HCT116 (cell line): Measurements from ENCODE around the gene HK2. TPM values are rescaled to one million over a fixed set of nuclear protein-coding genes. Genes with fewer than 3 reads are reported as not detected.

ENCODE experiments used
- ATAC-seq: fragments of 200-7000 bp; cut with Tn5 transposase; 2 replicates; pipeline ENCODE4 v1.9.1; 2020; ENCODE audit warnings: mild to moderate bottlenecking, moderate library complexity
- BruUV-seq: library from RNA; stranded (reverse); fragments of 400-500 nt; replicated peaks from 2 replicates; lab custom pipeline; 2021; lab: Mats Ljungman, UMichigan
- CTCF ChIA-PET: fragments of 300-600 bp; sonication (Branson Sonifier 250); formaldehyde crosslinking; loops from one replicate; lab custom pipeline; 2021; ENCODE audit warnings: antibody characterized with exemption; lab: Charles Lee
- POLR2A ChIA-PET: fragments of 300-600, 350-600 bp; sonication (Branson Sonifier 250); formaldehyde crosslinking; loops from one replicate; lab custom pipeline; 2021; ENCODE audit warnings: antibody characterized with exemption; lab: Charles Lee
- RAD21 ChIA-PET, 2 experiments: fragments of 300-600 bp; sonication (Branson Sonifier 250); formaldehyde crosslinking; loops; one replicate each; lab custom pipeline; 2023; ENCODE audit warnings: low total read pairs in 2 of 2; ENCODE audit not compliant: uncharacterized antibody in 2 of 2, unreplicated experiment in 2 of 2, low non-redundant PET in 1 of 2; lab: Charles Lee
- DNase-seq: peaks from one replicate; pipeline ENCODE4 v3.0.0-alpha.2; 2010; ENCODE audit warnings: low read depth, low spot score
- H2AFZ ChIP-seq: fragments of 200-600 bp; shearing (Covaris generic), sonication (generic); 2 replicates; pipeline ENCODE4 v1.6.1; 2017; ENCODE audit warnings: low read depth, mixed run types, mixed read lengths, antibody characterized with exemption, low read length; ENCODE audit not compliant: poor library complexity, severe bottlenecking
- H3K27ac ChIP-seq: 2 replicates; pipeline ENCODE4 v1.5.1; 2012; ENCODE audit warnings: low read depth, low read length
- H3K27me3 ChIP-seq: fragments of 200-600 bp; sonication (generic); 2 replicates; pipeline ENCODE4 v1.6.1; 2016; ENCODE audit warnings: mixed run types, low read length, mixed read lengths; ENCODE audit not compliant: insufficient read depth
- H3K36me3 ChIP-seq, 2 experiments: fragments of 200-500 bp in 1 of 2; fragments of 200-600 bp in 1 of 2; sonication (Bioruptor generic) in 1 of 2; sonication (generic) in 1 of 2; 2 replicates each; pipeline versions ENCODE4 v1.5.1 to v1.6.1; 2014 to 2016; ENCODE audit warnings: low read length in 2 of 2, inconsistent platforms in 1 of 2, mixed read lengths in 1 of 2, mixed run types in 1 of 2; ENCODE audit not compliant: insufficient read depth in 2 of 2, control insufficient read depth in 1 of 2
- H3K4me1 ChIP-seq, 2 experiments: fragments of 200-600 bp in 1 of 2; sonication (generic) in 1 of 2; 2 replicates each; pipeline versions ENCODE4 v1.5.1 to v1.6.1; 2012 to 2017; ENCODE audit warnings: low read length in 2 of 2, inconsistent platforms in 1 of 2, mild to moderate bottlenecking in 1 of 2, mixed read lengths in 1 of 2, mixed run types in 1 of 2, moderate library complexity in 1 of 2; ENCODE audit not compliant: insufficient read depth in 2 of 2, control insufficient read depth in 1 of 2
- H3K4me2 ChIP-seq: fragments of 200-600 bp; sonication (generic); 2 replicates; pipeline ENCODE4 v1.6.1; 2017; ENCODE audit warnings: mixed run types, low read length, mixed read lengths
- H3K4me3 ChIP-seq, 2 experiments: fragments of 200-600 bp in 1 of 2; sonication (generic) in 1 of 2; replicated peaks in 1 of 2; 2 replicates each; pipeline ENCODE4 v1.5.1; 2011 to 2016; ENCODE audit warnings: low read length in 2 of 2, control low read depth in 1 of 2, low read depth in 1 of 2, mild to moderate bottlenecking in 1 of 2, mixed read lengths in 1 of 2, mixed run types in 1 of 2
- H3K79me2 ChIP-seq: fragments of 200-600 bp; sonication (generic); 2 replicates; pipeline ENCODE4 v1.6.1; 2017; ENCODE audit warnings: mild to moderate bottlenecking, mixed run types, low read length, moderate library complexity, mixed read lengths; ENCODE audit not compliant: insufficient read depth
- H3K9ac ChIP-seq: fragments of 200-600 bp; sonication (generic); 2 replicates; pipeline ENCODE4 v1.6.1; 2016; ENCODE audit warnings: low read length, mixed read lengths
- H3K9me2 ChIP-seq: fragments of 200-600 bp; sonication (generic), shearing (Covaris generic); 2 replicates; pipeline ENCODE4 v1.6.1; 2017; ENCODE audit warnings: mixed run types, mild to moderate bottlenecking, moderate library complexity; ENCODE audit not compliant: insufficient read depth
- H3K9me3 ChIP-seq, 2 experiments: fragments of 200-500 bp in 1 of 2; fragments of 200-600 bp in 1 of 2; sonication (Bioruptor generic) in 1 of 2; sonication (generic) in 1 of 2; 2 replicates each; pipeline ENCODE4 v1.6.1; 2014 to 2017; ENCODE audit warnings: low read length in 2 of 2, mixed read lengths in 2 of 2, inconsistent platforms in 1 of 2, low read depth in 1 of 2, mild to moderate bottlenecking in 1 of 2, mixed run types in 1 of 2, moderate library complexity in 1 of 2; ENCODE audit not compliant: control insufficient read depth in 1 of 2, insufficient read depth in 1 of 2
- H4K20me1 ChIP-seq: fragments of 200-600 bp; sonication (generic), shearing (Covaris generic); 2 replicates; pipeline ENCODE4 v1.6.1; 2017; ENCODE audit warnings: mixed run types, mild to moderate bottlenecking, moderate library complexity; ENCODE audit not compliant: insufficient read depth
- CBX3 ChIP-seq: IDR thresholded peaks from 2 replicates; pipeline ENCODE4 v1.6.1; 2012; ENCODE audit warnings: low read depth
- CEBPB ChIP-seq: IDR thresholded peaks from 2 replicates; pipeline ENCODE4 v1.6.1; 2012; ENCODE audit warnings: low read depth
- EGR1 ChIP-seq: IDR thresholded peaks from 2 replicates; pipeline ENCODE4 v1.6.1; 2012; ENCODE audit warnings: low read depth
- EZH2 ChIP-seq: fragments of 200-600 bp; sonication (generic); IDR thresholded peaks from 2 replicates; pipeline ENCODE4 v1.6.1; 2017; ENCODE audit warnings: antibody characterized with exemption, mixed run types
- FOSL1 ChIP-seq: IDR thresholded peaks from 2 replicates; pipeline ENCODE4 v1.6.1; 2012; ENCODE audit warnings: low read depth
- JUND ChIP-seq: IDR thresholded peaks from 2 replicates; pipeline ENCODE4 v1.6.1; 2012
- YY1 ChIP-seq: IDR thresholded peaks from 2 replicates; pipeline ENCODE4 v1.6.1; 2011; ENCODE audit warnings: low read length, low read depth, moderate library complexity, mild to moderate bottlenecking; ENCODE audit not compliant: insufficient replicate concordance; ENCODE audit errors: extremely low read depth
- intact Hi-C: fragments of 100-400 bp; cut with micrococcal nuclease; formaldehyde crosslinking; loops from 2 replicates; pipeline ENCODE4 v1.10.0; 2022
- total RNA-seq: library from RNA; stranded (reverse); gene quantifications from one replicate; pipeline ENCODE4 v1.2.1, GENCODE V29; 2021; ENCODE audit not compliant: unreplicated experiment
- TF ChIP-seq, protein P1 (sequence below): IDR thresholded peaks from 2 replicates; pipeline ENCODE4 v1.6.1; 2012; ENCODE audit warnings: low read depth
- TF ChIP-seq, protein P2 (sequence below), 3 experiments: fragments of 200-600 bp in 1 of 3; sonication (generic) in 1 of 3; IDR thresholded peaks in 2 of 3; conservative IDR thresholded peaks in 1 of 3; 2 replicates each; pipeline ENCODE4 v1.5.1; 2012 to 2017; ENCODE audit warnings: low read depth in 2 of 3, low read length in 2 of 3, antibody characterized with exemption in 1 of 3, borderline replicate concordance in 1 of 3, control low read depth in 1 of 3, mild to moderate bottlenecking in 1 of 3, mixed read lengths in 1 of 3, mixed run types in 1 of 3, moderate library complexity in 1 of 3; ENCODE audit not compliant: insufficient read depth in 1 of 3
- TF ChIP-seq, protein P3 (sequence below): IDR thresholded peaks from 2 replicates; pipeline ENCODE4 v1.6.1; 2011; ENCODE audit warnings: mild to moderate bottlenecking, low read length, moderate library complexity; ENCODE audit not compliant: insufficient replicate concordance; ENCODE audit errors: extremely low read depth
- TF ChIP-seq, protein P4 (sequence below): IDR thresholded peaks from 2 replicates; pipeline ENCODE4 v1.6.1; 2012

The HK2 gene
- total RNA-seq, 1 experiment from 2014 or later, result 42.5 TPM

DNA sequence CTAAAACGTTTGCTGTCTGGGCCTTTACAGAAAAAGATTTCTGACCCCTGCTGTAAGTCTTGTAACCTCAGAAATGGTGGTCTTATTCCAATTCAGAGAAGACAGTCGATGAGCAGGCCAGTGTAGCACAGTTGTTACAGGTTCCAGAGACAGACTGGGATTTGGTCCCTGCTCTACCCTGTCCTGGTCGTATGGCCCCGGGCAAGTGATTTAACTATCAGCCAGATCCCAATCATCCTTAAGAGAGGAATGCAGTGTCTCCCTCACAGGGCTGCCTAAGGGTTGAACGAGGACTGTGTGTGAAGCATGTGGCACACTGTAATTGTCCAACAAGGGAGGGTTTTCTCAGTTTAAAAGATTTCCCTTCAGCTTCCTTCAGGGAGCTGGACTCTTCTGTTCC, 47.2 kb downstream of the HK2 start:
- H3K27ac ChIP-seq, result no peak overlapping the region
- no peaks in the 10 kb centered on the region for H3K4me1 ChIP-seq
- POLR2A ChIA-PET, result no interaction called here
- H3K9me3 ChIP-seq, result no peaks in the 10 kb centered on the region
- no peak overlapping the region for H2AFZ ChIP-seq
- H3K27me3 ChIP-seq, result no peaks in the 10 kb centered on the region
- no peak overlapping the region for H3K4me3 ChIP-seq
- no TSS peak for BruUV-seq
- H3K9me2 ChIP-seq, result no peaks in the 10 kb centered on the region
- CTCF ChIA-PET, result no interaction called here
- RAD21 ChIA-PET, result no interaction called here
- no peak for ATAC-seq
- no peak for TF ChIP-seq YY1
- no peak for DNase-seq
- no peak overlapping the region for H3K9ac ChIP-seq
- H3K79me2 ChIP-seq, result no peaks in the 10 kb centered on the region
- no peak overlapping the region for H3K4me2 ChIP-seq
- H4K20me1 ChIP-seq, result no peaks in the 10 kb centered on the region
- peaks cover 37 to 79% of the 10 kb centered on the region in 2 experiments for H3K36me3 ChIP-seq
- intact Hi-C loops, result no loop called here

DNA sequence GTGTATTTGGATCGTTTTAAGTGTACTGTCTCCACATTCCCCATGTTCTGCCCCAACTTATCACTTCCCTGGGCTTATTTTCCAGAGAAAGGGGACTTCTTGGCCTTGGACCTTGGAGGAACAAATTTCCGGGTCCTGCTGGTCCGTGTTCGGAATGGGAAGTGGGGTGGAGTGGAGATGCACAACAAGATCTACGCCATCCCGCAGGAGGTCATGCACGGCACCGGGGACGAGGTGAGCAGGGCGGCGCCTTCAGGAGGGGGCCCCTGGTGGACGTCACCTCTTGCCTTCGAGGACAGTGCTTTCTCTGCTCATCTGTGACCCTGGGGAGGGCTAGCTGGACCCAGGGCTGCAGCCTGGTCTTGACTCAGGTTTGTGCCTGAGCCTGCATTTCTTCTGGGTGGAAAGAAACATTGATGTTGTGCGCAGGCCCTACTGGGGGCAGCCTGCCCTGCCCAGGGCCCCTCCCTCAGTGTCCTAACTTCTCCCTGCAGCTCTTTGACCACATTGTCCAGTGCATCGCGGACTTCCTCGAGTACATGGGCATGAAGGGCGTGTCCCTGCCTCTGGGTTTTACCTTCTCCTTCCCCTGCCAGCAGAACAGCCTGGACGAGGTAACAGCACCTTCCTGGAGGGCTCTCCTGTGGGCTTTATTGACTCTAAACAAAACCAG, 47.8 kb downstream of the HK2 start:
- H3K27ac ChIP-seq, result no peak overlapping the region
- DNase-seq (no peak), ATAC-seq (0 out of 2 replicates have a peak, but pooled peaks have one; percentile 17)
- no peaks in the 10 kb centered on the region for H3K9me2 ChIP-seq
- H3K4me2 ChIP-seq, result no peak overlapping the region
- H3K9ac ChIP-seq, result no peak overlapping the region
- no peaks in the 10 kb centered on the region for H3K79me2 ChIP-seq
- ChIA-PET RAD21 (no interaction called here), CTCF (no interaction called here), POLR2A (no interaction called here)
- no peak overlapping the region for H3K4me3 ChIP-seq
- H2AFZ ChIP-seq, result no peak overlapping the region
- no peaks in the 10 kb centered on the region for H3K9me3 ChIP-seq
- intact Hi-C loops, result no loop called here
- peaks cover 41 to 84% of the 10 kb centered on the region in 2 experiments for H3K36me3 ChIP-seq
- no peaks in the 10 kb centered on the region for H3K27me3 ChIP-seq
- H4K20me1 ChIP-seq, result no peaks in the 10 kb centered on the region
- no TSS peak for BruUV-seq
- no peaks in the 10 kb centered on the region for H3K4me1 ChIP-seq
- TF ChIP-seq, protein P1, sequence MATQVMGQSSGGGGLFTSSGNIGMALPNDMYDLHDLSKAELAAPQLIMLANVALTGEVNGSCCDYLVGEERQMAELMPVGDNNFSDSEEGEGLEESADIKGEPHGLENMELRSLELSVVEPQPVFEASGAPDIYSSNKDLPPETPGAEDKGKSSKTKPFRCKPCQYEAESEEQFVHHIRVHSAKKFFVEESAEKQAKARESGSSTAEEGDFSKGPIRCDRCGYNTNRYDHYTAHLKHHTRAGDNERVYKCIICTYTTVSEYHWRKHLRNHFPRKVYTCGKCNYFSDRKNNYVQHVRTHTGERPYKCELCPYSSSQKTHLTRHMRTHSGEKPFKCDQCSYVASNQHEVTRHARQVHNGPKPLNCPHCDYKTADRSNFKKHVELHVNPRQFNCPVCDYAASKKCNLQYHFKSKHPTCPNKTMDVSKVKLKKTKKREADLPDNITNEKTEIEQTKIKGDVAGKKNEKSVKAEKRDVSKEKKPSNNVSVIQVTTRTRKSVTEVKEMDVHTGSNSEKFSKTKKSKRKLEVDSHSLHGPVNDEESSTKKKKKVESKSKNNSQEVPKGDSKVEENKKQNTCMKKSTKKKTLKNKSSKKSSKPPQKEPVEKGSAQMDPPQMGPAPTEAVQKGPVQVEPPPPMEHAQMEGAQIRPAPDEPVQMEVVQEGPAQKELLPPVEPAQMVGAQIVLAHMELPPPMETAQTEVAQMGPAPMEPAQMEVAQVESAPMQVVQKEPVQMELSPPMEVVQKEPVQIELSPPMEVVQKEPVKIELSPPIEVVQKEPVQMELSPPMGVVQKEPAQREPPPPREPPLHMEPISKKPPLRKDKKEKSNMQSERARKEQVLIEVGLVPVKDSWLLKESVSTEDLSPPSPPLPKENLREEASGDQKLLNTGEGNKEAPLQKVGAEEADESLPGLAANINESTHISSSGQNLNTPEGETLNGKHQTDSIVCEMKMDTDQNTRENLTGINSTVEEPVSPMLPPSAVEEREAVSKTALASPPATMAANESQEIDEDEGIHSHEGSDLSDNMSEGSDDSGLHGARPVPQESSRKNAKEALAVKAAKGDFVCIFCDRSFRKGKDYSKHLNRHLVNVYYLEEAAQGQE, result no peak
- TF ChIP-seq, protein P2, sequence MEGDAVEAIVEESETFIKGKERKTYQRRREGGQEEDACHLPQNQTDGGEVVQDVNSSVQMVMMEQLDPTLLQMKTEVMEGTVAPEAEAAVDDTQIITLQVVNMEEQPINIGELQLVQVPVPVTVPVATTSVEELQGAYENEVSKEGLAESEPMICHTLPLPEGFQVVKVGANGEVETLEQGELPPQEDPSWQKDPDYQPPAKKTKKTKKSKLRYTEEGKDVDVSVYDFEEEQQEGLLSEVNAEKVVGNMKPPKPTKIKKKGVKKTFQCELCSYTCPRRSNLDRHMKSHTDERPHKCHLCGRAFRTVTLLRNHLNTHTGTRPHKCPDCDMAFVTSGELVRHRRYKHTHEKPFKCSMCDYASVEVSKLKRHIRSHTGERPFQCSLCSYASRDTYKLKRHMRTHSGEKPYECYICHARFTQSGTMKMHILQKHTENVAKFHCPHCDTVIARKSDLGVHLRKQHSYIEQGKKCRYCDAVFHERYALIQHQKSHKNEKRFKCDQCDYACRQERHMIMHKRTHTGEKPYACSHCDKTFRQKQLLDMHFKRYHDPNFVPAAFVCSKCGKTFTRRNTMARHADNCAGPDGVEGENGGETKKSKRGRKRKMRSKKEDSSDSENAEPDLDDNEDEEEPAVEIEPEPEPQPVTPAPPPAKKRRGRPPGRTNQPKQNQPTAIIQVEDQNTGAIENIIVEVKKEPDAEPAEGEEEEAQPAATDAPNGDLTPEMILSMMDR (IDR thresholded peaks at IDR 0.05 in 2 of 3, conservative IDR thresholded peaks at IDR 0.05 in 1 of 3; ENCODE audit: borderline replicate concordance in 1 of 3, insufficient read depth in 1 of 3, low read depth in 2 of 3, low read length in 2 of 3), result no peak
- TF ChIP-seq EZH2, result no peak
- TF ChIP-seq FOSL1, result no peak
- TF ChIP-seq, protein P3, sequence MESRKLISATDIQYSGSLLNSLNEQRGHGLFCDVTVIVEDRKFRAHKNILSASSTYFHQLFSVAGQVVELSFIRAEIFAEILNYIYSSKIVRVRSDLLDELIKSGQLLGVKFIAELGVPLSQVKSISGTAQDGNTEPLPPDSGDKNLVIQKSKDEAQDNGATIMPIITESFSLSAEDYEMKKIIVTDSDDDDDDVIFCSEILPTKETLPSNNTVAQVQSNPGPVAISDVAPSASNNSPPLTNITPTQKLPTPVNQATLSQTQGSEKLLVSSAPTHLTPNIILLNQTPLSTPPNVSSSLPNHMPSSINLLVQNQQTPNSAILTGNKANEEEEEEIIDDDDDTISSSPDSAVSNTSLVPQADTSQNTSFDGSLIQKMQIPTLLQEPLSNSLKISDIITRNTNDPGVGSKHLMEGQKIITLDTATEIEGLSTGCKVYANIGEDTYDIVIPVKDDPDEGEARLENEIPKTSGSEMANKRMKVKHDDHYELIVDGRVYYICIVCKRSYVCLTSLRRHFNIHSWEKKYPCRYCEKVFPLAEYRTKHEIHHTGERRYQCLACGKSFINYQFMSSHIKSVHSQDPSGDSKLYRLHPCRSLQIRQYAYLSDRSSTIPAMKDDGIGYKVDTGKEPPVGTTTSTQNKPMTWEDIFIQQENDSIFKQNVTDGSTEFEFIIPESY, result no peak
- no peak for TF ChIP-seq CBX3
- TF ChIP-seq JUND, result no peak
- TF ChIP-seq EGR1, result no peak
- no peak for TF ChIP-seq CEBPB
- TF ChIP-seq, protein P4, sequence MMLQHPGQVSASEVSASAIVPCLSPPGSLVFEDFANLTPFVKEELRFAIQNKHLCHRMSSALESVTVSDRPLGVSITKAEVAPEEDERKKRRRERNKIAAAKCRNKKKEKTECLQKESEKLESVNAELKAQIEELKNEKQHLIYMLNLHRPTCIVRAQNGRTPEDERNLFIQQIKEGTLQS, result no peak
